SK-N-SH (cell line): ENCODE data around the gene SYTL5.

ENCODE experiments used
- CHD2 ChIP-seq: fragments of 150-350 bp; IDR thresholded peaks from 2 replicates; pipeline ENCODE4 v1.6.1; 2018; ENCODE audit warnings: low read length; ENCODE audit not compliant: partially characterized antibody
- CTCF ChIP-seq: fragments of 200-600 bp; sonication (generic); IDR thresholded peaks from 2 replicates; pipeline ENCODE4 v1.6.1; 2017; ENCODE audit warnings: antibody characterized with exemption, mild to moderate bottlenecking, moderate library complexity
- EP300 ChIP-seq, 2 experiments: IDR thresholded peaks; 2 replicates each; pipeline versions ENCODE4 v1.4.0 to v1.6.1; 2012; ENCODE audit warnings: borderline replicate concordance in 1 of 2, low read depth in 1 of 2, low read length in 1 of 2
- FOXM1 ChIP-seq: IDR thresholded peaks from 2 replicates; pipeline ENCODE4 v1.4.0; 2012; ENCODE audit warnings: low read depth, mild to moderate bottlenecking
- GABPA ChIP-seq: IDR thresholded peaks from 2 replicates; pipeline ENCODE4 v1.4.0; 2012; ENCODE audit warnings: low read depth, mild to moderate bottlenecking
- MAX ChIP-seq: IDR thresholded peaks from 2 replicates; pipeline ENCODE4 v1.4.0; 2012; ENCODE audit warnings: low read depth
- NFIC ChIP-seq: IDR thresholded peaks from 2 replicates; pipeline ENCODE4 v1.4.0; 2012; ENCODE audit warnings: borderline replicate concordance
- POLR2AphosphoS5 ChIP-seq: IDR thresholded peaks from 2 replicates; pipeline ENCODE4 v1.6.1; 2012; ENCODE audit warnings: low read depth, low read length
- RAD21 ChIP-seq: IDR thresholded peaks from 2 replicates; pipeline ENCODE4 v1.6.1; 2012; ENCODE audit warnings: mild to moderate bottlenecking, low read length
- RXRA ChIP-seq: IDR thresholded peaks from 2 replicates; pipeline ENCODE4 v1.4.0; 2012; ENCODE audit warnings: low read depth, mild to moderate bottlenecking, borderline replicate concordance
- SIN3A ChIP-seq: IDR thresholded peaks from 2 replicates; pipeline ENCODE4 v1.6.1; 2012; ENCODE audit warnings: low read depth, mild to moderate bottlenecking, low read length, moderate library complexity, borderline replicate concordance
- USF2 ChIP-seq: fragments of 150-350 bp; IDR thresholded peaks from 2 replicates; pipeline ENCODE4 v1.6.1; 2017; ENCODE audit warnings: antibody characterized with exemption, low read length, low read depth, borderline replicate concordance
- YY1 ChIP-seq: IDR thresholded peaks from 2 replicates; pipeline ENCODE4 v1.4.0; 2012; ENCODE audit warnings: low read depth, mild to moderate bottlenecking
- TF ChIP-seq, protein P1 (sequence below): IDR thresholded peaks from 2 replicates; pipeline ENCODE4; 2012

DNA sequence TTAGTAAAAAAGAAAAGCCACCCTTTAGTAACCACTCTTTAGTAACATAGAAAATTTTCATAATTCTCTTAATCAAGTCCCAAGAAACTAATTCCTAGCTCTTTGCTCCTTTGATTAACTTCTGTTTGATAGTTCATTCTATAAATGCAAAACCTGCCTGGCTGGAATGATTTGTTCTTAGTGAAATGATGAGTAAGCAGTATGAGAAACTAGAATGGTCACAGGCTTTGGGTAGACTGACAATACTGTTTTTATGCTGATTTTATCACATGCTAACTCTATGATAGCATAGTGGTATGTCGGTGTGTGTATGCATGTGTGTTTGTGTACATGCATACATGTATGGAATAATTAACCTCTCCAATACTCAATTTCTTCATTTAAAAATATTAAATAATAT is 81.2 kb downstream of the SYTL5 start:
- TF ChIP-seq YY1 (no peak), CTCF (no peak), USF2 (no peak), NFIC (no peak), FOXM1 (no peak), CHD2 (no peak), POLR2AphosphoS5 (no peak), RXRA (no peak), RAD21 (no peak), GABPA (no peak), SIN3A (no peak), EP300 (IDR thresholded peaks at IDR 0.05; ENCODE audit: borderline replicate concordance in 1 of 2, low read depth in 1 of 2, low read length in 1 of 2) (no peak), MAX (no peak)
- TF ChIP-seq, protein P1, sequence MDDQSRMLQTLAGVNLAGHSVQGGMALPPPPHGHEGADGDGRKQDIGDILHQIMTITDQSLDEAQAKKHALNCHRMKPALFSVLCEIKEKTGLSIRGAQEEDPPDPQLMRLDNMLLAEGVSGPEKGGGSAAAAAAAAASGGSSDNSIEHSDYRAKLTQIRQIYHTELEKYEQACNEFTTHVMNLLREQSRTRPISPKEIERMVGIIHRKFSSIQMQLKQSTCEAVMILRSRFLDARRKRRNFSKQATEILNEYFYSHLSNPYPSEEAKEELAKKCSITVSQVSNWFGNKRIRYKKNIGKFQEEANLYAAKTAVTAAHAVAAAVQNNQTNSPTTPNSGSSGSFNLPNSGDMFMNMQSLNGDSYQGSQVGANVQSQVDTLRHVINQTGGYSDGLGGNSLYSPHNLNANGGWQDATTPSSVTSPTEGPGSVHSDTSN: no peak
